HUES48 (cell line): ENCODE measurements around the gene B4GALT3.
A peak's percentile ranks its signal among the peaks of the same experiment; 100 is the strongest.

ENCODE experiments used
- H3K27ac ChIP-seq: one replicate; pipeline ENCODE4 v1.7.0; 2013; ENCODE audit warnings: low read depth, low read length, inconsistent platforms
- H3K27me3 ChIP-seq: 2 replicates; pipeline ENCODE4 v1.6.1; 2013; ENCODE audit warnings: mild to moderate bottlenecking, low read length; ENCODE audit not compliant: control insufficient read depth, insufficient read depth
- H3K36me3 ChIP-seq: 2 replicates; pipeline ENCODE4 v1.6.1; 2013; ENCODE audit warnings: low read length; ENCODE audit not compliant: control insufficient read depth, insufficient read depth
- H3K4me1 ChIP-seq: 2 replicates; pipeline ENCODE4 v1.6.1; 2013; ENCODE audit warnings: mild to moderate bottlenecking, low read length; ENCODE audit not compliant: control insufficient read depth, insufficient read depth
- H3K4me3 ChIP-seq: 2 replicates; pipeline ENCODE4 v1.5.1; 2013; ENCODE audit warnings: mild to moderate bottlenecking, low read depth, low read length
- H3K9ac ChIP-seq: 2 replicates; pipeline ENCODE4 v1.6.1; 2013; ENCODE audit warnings: mild to moderate bottlenecking, low read depth, low read length, moderate library complexity
- H3K9me3 ChIP-seq: 2 replicates; pipeline ENCODE4 v1.6.1; 2013; ENCODE audit warnings: low read length; ENCODE audit not compliant: control insufficient read depth, insufficient read depth

The B4GALT3 gene

GRCh38 chr1:161160671-161161145 is 16.6 kb downstream of the B4GALT3 start:
- Histone ChIP-seq H3K4me1 (peaks cover 3% of the 10 kb centered on the region; the same call in 1 of the 2 replicates), H3K9ac (no peak overlapping the region), H3K27me3 (no peaks in the 10 kb centered on the region), H3K9me3 (no peaks in the 10 kb centered on the region), H3K36me3 (peaks cover 53% of the 10 kb centered on the region), H3K4me3 (no peak overlapping the region), H3K27ac (no peak overlapping the region)

- Histone ChIP-seq H3K36me3 (peaks cover 53% of the 10 kb centered on the region), H3K27ac (peak overlapping the region; percentile 83), H3K9ac (peak overlapping the region; percentile 75)
Observed at GRCh38 chr1:161159913-161160243, 17.4 kb downstream of the B4GALT3 start.

DNA sequence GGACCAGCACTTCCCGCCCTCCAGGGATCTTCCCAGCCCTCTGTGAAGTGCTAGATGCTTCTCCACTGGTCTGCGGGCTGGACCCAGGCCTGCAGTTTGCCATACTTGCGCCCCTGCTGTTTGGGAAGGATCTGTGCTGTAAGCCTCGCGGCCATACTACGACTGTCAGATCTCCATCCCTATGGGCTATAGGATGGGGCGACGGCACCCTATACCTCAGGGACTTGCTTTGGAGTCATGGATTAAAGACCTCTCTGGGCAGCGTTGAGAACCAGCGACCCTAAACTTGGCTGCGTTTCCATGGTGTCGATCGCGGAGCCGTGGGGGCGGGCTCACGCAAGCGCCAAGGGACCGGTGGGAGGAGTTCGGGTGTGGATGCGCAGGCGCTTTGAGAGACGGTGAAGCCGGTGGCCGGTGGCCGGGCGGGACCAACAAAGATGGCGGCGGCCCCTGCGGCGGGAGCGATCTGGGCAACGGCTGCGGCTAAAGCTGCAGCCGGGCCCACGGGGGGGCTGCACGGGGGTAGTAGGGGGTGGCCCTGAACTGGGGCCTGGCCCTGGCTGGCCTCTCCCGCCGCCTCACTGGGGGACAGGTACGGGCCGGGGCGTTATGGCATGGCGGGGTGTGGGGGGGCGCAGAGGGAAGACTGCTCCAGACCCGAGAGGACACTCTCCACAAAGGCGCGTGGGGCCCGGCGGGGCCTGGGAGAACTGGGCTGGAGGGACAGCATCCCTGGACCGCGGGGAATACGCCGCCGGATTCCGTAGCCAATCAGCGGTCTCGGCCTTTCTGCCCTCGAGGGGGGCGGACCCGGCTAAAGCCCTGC is 18.0 kb downstream of the B4GALT3 start, which contains the start of gene USP21:
TSS of gene USP21 (plus strand) at position 414 of the 826 bp plus-strand sequence. CDS start 1,141 bp downstream, outside the sequence.
- no peaks in the 10 kb centered on the region for H3K9me3 ChIP-seq
- peak within 1 kb of the TSS; percentile 75 for H3K9ac ChIP-seq
- H3K27me3 ChIP-seq = no peaks in the 10 kb centered on the region
- H3K27ac ChIP-seq = peak within 1 kb of the TSS; percentile 83
- H3K4me1 ChIP-seq = peaks cover 3% of the 10 kb centered on the region; the same call in 1 of the 2 replicates
- H3K4me3 ChIP-seq = peak within 1 kb of the TSS; percentile 78
- H3K36me3 ChIP-seq = peaks cover 49% of the 10 kb centered on the region

More at GRCh38 chr1:161159913-161160243, 17.4 kb downstream of the B4GALT3 start:
- peaks cover 3% of the 10 kb centered on the region; the same call in 1 of the 2 replicates for H3K4me1 ChIP-seq
- peak overlapping the region; percentile 78 for H3K4me3 ChIP-seq
- H3K27me3 ChIP-seq = no peaks in the 10 kb centered on the region
- no peaks in the 10 kb centered on the region for H3K9me3 ChIP-seq

DNA sequence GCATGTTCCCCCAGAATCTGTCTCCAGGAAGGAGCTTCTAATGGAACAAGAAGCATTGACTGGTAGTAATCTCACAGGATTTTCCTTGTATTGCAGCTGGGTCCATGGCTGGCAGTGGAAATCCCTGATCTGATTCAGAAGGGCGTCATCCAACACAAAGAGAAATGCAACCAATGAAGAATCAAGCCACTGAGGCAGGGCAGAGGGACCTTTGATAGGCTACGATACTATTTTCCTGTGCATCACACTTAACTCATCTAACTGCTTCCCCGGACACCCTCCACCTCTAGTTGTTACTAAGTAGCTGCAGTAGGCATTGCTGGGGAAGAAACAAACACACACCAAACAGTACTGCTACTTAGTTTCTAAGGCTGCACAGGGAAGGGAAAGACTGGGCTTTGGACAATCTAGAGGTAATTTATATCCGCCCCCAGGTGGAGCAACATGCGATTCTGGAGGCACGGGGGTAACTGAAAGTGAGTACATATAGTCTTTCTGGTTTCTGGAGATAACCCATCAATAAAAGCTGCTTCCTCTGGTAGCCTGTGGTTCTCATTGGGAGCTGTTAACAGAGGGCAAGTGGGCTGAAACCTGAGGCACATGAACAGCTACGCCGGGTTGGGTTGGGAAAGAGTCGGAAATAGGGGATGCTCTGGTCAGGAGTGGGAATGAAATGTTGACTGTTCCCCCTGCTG is 18.8 kb downstream of the B4GALT3 start:
- no peak overlapping the region for H3K9ac ChIP-seq
- H3K27ac ChIP-seq = peak overlapping the region; percentile 83
- H3K36me3 ChIP-seq = peaks cover 41% of the 10 kb centered on the region

DNA sequence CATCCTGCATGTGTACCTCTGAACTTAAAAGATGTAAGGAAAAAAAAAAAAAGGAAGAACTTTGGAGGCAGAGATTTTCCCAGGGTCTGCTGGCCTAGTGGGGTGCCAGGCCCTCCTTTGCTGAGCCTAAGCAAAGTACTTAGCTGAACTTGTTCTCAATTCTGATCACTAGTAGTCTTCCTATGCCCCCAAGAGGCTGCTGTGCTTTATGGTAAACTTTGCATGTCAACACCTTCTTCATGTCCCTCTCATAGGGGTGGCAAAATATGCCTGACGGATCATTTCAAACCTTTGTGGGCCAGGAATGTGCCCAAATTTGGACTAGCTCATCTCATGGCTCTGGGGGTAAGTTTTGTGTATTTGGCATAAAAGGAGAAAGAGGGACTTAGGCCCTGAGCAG is 19.4 kb downstream of the B4GALT3 start:
- Histone ChIP-seq H3K4me3 (no peak overlapping the region), H3K9ac (no peak overlapping the region), H3K27me3 (no peaks in the 10 kb centered on the region), H3K4me1 (peaks cover 3% of the 10 kb centered on the region), H3K27ac (no peak overlapping the region), H3K36me3 (peaks cover 35% of the 10 kb centered on the region), H3K9me3 (no peaks in the 10 kb centered on the region)

More for the DNA sequence above, 18.8 kb downstream of the B4GALT3 start:
- H3K27me3 ChIP-seq = no peaks in the 10 kb centered on the region
- peaks cover 3% of the 10 kb centered on the region; the same call in 1 of the 2 replicates for H3K4me1 ChIP-seq
- H3K9me3 ChIP-seq = no peaks in the 10 kb centered on the region
- peak overlapping the region; percentile 78 for H3K4me3 ChIP-seq

GRCh38 chr1:161153682-161154337 is 23.5 kb downstream of the B4GALT3 start, which contains the start of gene UFC1:
Gene UFC1 (plus strand): TSS chr1:161153978. CDS start chr1:161153998, 20 bp downstream.
- Histone ChIP-seq H3K4me1 (no peaks in the 10 kb centered on the region; the same call in 1 of the 2 replicates), H3K9ac (peak within 1 kb of the TSS; percentile 96), H3K9me3 (no peaks in the 10 kb centered on the region), H3K4me3 (peak within 1 kb of the TSS; percentile 80), H3K36me3 (peaks cover 19% of the 10 kb centered on the region), H3K27me3 (no peaks in the 10 kb centered on the region), H3K27ac (peak within 1 kb of the TSS; percentile 94)

DNA sequence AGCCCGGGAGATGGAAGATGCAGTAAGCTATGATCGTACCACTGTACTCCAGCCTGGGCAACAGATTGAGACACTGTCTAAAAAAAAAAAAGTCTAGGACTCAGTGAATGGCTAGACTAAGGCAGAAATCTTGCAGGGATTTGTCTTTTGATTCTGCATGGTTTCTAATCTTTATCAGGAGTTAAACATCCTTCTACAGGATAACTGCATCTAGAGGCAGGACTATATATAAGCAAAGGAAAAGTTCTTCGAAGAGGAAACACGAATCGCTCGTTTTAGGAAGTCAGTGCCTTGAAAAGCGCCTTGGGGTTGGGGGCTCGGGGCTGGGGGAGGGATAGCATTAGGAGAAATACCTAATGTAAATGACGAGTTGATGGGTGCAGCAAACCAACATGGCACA is 24.1 kb downstream of the B4GALT3 start:
- Histone ChIP-seq H3K27me3 (no peaks in the 10 kb centered on the region), H3K36me3 (peaks cover 15% of the 10 kb centered on the region), H3K4me3 (peak overlapping the region; percentile 80), H3K9me3 (no peaks in the 10 kb centered on the region), H3K9ac (no peak overlapping the region), H3K27ac (peak overlapping the region; percentile 94), H3K4me1 (no peaks in the 10 kb centered on the region; the same call in 1 of the 2 replicates)

- H3K4me3 ChIP-seq = no peak overlapping the region
- no peak overlapping the region for H3K9ac ChIP-seq
- no peaks in the 10 kb centered on the region for H3K4me1 ChIP-seq
- H3K27ac ChIP-seq = no peak overlapping the region
- no peaks in the 10 kb centered on the region for H3K9me3 ChIP-seq
- H3K36me3 ChIP-seq = no peaks in the 10 kb centered on the region
- no peaks in the 10 kb centered on the region for H3K27me3 ChIP-seq
Observed at GRCh38 chr1:161145832-161146231, 31.5 kb downstream of the B4GALT3 start.

- Histone ChIP-seq H3K4me1 (no peaks in the 10 kb centered on the region), H3K9me3 (no peaks in the 10 kb centered on the region), H3K27me3 (no peaks in the 10 kb centered on the region), H3K36me3 (no peaks in the 10 kb centered on the region), H3K4me3 (no peak overlapping the region), H3K27ac (no peak overlapping the region), H3K9ac (no peak overlapping the region)
Observed at GRCh38 chr1:161140755-161141400, 36.4 kb downstream of the B4GALT3 start.

DNA sequence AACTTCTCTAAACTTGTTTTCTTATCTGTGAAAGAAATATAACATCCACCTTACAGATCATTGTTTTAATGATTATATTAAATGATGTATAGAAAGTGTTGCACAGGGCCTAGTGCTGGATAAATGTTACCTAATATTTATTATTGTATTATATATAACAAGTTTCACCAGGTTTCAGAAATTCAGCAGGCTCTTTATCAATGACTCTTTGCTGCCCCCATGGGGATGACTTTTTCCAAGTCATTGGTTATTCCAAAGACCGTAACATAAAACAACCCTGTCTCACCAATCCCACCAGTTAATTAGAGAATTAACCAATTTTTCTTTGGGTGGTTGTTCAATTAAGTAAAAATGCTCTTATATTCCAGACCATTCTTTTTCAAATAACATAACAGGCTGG is 37.5 kb downstream of the B4GALT3 start:
- no peak overlapping the region for H3K27ac ChIP-seq
- no peak overlapping the region for H3K9ac ChIP-seq
- H3K27me3 ChIP-seq = no peaks in the 10 kb centered on the region
- H3K9me3 ChIP-seq = no peaks in the 10 kb centered on the region
- no peaks in the 10 kb centered on the region for H3K36me3 ChIP-seq
- H3K4me3 ChIP-seq = no peak overlapping the region
- no peaks in the 10 kb centered on the region for H3K4me1 ChIP-seq
